Suprapubic skin (tissue), 4 donors: ENCODE results near the gene ZMYND11. TPM values are rescaled to one million over a fixed set of nuclear protein-coding genes. Genes with fewer than 3 reads are reported as not detected.

ENCODE experiments used
- DNase-seq, 2 donors: peaks; one replicate each; pipeline ENCODE4 v3.0.0-alpha.2; 2019; ENCODE audit warnings: low spot score in 2 of 2
- H3K27ac ChIP-seq: fragments of 200-600 bp; sonication (generic); one replicate; pipeline ENCODE4 v1.5.1; 2019
- H3K27me3 ChIP-seq: fragments of 200-600 bp; sonication (generic); one replicate; pipeline ENCODE4 v1.5.1; 2019
- H3K36me3 ChIP-seq: fragments of 200-600 bp; sonication (generic); one replicate; pipeline ENCODE4 v1.5.1; 2019
- H3K4me1 ChIP-seq: fragments of 200-600 bp; sonication (generic); one replicate; pipeline ENCODE4 v1.5.1; 2019
- H3K4me3 ChIP-seq: fragments of 200-600 bp; sonication (generic); one replicate; pipeline ENCODE4 v1.5.1; 2019; ENCODE audit warnings: mild to moderate bottlenecking
- H3K9me3 ChIP-seq: fragments of 200-600 bp; sonication (generic); one replicate; pipeline ENCODE4 v1.5.1; 2019
- CTCF ChIP-seq, 2 donors: fragments of 200-600 bp in 1 of 2; fragments of 450-650 bp in 1 of 2; sonication (generic) in 1 of 2; IDR thresholded peaks; one replicate each; pipeline ENCODE4 v1.5.1; 2016 to 2019; ENCODE audit warnings: antibody characterized with exemption in 2 of 2, mild to moderate bottlenecking in 1 of 2, moderate library complexity in 1 of 2
- EP300 ChIP-seq: sonication (generic); formaldehyde crosslinking; IDR thresholded peaks from one replicate; pipeline ENCODE4 v1.6.1; 2017; ENCODE audit warnings: antibody characterized with exemption
- POLR2A ChIP-seq, 2 donors: fragments of 450-650 bp; IDR thresholded peaks; one replicate each; pipeline ENCODE4 v1.6.1; 2017; ENCODE audit warnings: antibody characterized with exemption in 2 of 2, mild to moderate bottlenecking in 2 of 2, moderate library complexity in 2 of 2
- POLR2AphosphoS5 ChIP-seq, 3 donors: sonication (generic); formaldehyde crosslinking; IDR thresholded peaks; one replicate each; pipeline ENCODE4 v1.6.1; 2017; ENCODE audit warnings: antibody characterized with exemption in 3 of 3
- WGBS: methylation state at CpG from one replicate; pipeline ENCODE4 v1.1.5; 2018; 5-methylcytosine and 5-hydroxymethylcytosine counted together
- total RNA-seq, 4 donors: library from RNA; depleted of rRNA; stranded (reverse); fragments of >200 nt; gene quantifications; one replicate each; pipeline ENCODE4 v1.1.0, GENCODE V29; 2016

ZMYND11 gene
- total RNA-seq, 4 donors from 2014 or later: 35.4 to 66.6 (median 53.1) TPM

- TF ChIP-seq POLR2A (IDR thresholded peaks at IDR 0.05) (no peak), CTCF (IDR thresholded peaks at IDR 0.05) (no peak), POLR2AphosphoS5 (IDR thresholded peaks at IDR 0.05) (no peak), EP300 (no peak)
- Histone ChIP-seq H3K27ac (no peak overlapping the region), H3K36me3 (peaks cover 18% of the 10 kb centered on the region), H3K4me1 (no peaks in the 10 kb centered on the region), H3K4me3 (no peak overlapping the region), H3K9me3 (no peaks in the 10 kb centered on the region), H3K27me3 (no peaks in the 10 kb centered on the region)
- WGBS: 94% methylated on average over 10 of the region's 16 CpGs
- no peak for DNase-seq
Observed at GRCh38 chr10:273088-273487, 137.8 kb downstream of the ZMYND11 start.

- 89% methylated on average over 2 of the region's 2 CpGs for WGBS
- no peak overlapping the region for H3K4me3 ChIP-seq
- no peaks in the 10 kb centered on the region for H3K9me3 ChIP-seq
- H3K4me1 ChIP-seq: no peaks in the 10 kb centered on the region
- TF ChIP-seq POLR2A (IDR thresholded peaks at IDR 0.05) (no peak), POLR2AphosphoS5 (IDR thresholded peaks at IDR 0.05) (no peak), EP300 (no peak), CTCF (IDR thresholded peaks at IDR 0.05) (no peak)
- H3K27me3 ChIP-seq: no peaks in the 10 kb centered on the region
- H3K27ac ChIP-seq: no peak overlapping the region
- no peak for DNase-seq
- peaks cover 31% of the 10 kb centered on the region for H3K36me3 ChIP-seq
Observed at GRCh38 chr10:274866-275265, 139.6 kb downstream of the ZMYND11 start.

- Histone ChIP-seq H3K4me1 (no peaks in the 10 kb centered on the region), H3K9me3 (no peaks in the 10 kb centered on the region), H3K4me3 (no peak overlapping the region), H3K27ac (no peak overlapping the region), H3K36me3 (peaks cover 35% of the 10 kb centered on the region), H3K27me3 (no peaks in the 10 kb centered on the region)
- 95% methylated on average over 17 of the region's 18 CpGs for WGBS
- no peak for DNase-seq
- TF ChIP-seq EP300: no peak
- no peak for TF ChIP-seq CTCF (IDR thresholded peaks at IDR 0.05)
- TF ChIP-seq POLR2AphosphoS5 (IDR thresholded peaks at IDR 0.05): no peak
- TF ChIP-seq POLR2A (IDR thresholded peaks at IDR 0.05): no peak
Observed at GRCh38 chr10:275680-276079, 140.4 kb downstream of the ZMYND11 start.

- Histone ChIP-seq H3K27me3 (no peaks in the 10 kb centered on the region), H3K36me3 (peaks cover 50% of the 10 kb centered on the region), H3K4me3 (no peak overlapping the region), H3K27ac (no peak overlapping the region), H3K9me3 (no peaks in the 10 kb centered on the region), H3K4me1 (no peaks in the 10 kb centered on the region)
- TF ChIP-seq EP300 (no peak), POLR2AphosphoS5 (IDR thresholded peaks at IDR 0.05) (no peak), CTCF (IDR thresholded peaks at IDR 0.05) (no peak), POLR2A (IDR thresholded peaks at IDR 0.05) (no peak)
- WGBS: 100% methylated on average over 8 of the region's 19 CpGs
- no peak for DNase-seq
Observed at GRCh38 chr10:277963-278362, 142.7 kb downstream of the ZMYND11 start.

- Histone ChIP-seq H3K4me3 (no peak overlapping the region), H3K9me3 (no peaks in the 10 kb centered on the region), H3K27me3 (no peaks in the 10 kb centered on the region), H3K4me1 (no peaks in the 10 kb centered on the region), H3K27ac (no peak overlapping the region), H3K36me3 (peaks cover 56% of the 10 kb centered on the region)
- WGBS: 82% methylated on average over 5 of the region's 5 CpGs
- no peak for DNase-seq
- TF ChIP-seq POLR2A (IDR thresholded peaks at IDR 0.05) (no peak), EP300 (no peak), POLR2AphosphoS5 (IDR thresholded peaks at IDR 0.05) (no peak)
Observed at GRCh38 chr10:278707-279106, 143.5 kb downstream of the ZMYND11 start.

GRCh38 chr10:279232-279631 lies 144.0 kb downstream of the ZMYND11 start:
- Histone ChIP-seq H3K4me1 (no peaks in the 10 kb centered on the region), H3K36me3 (peaks cover 56% of the 10 kb centered on the region)
- DNase-seq: no peak

More at GRCh38 chr10:279232-279631, 144.0 kb downstream of the ZMYND11 start:
- Histone ChIP-seq H3K9me3 (no peaks in the 10 kb centered on the region), H3K27ac (no peak overlapping the region), H3K4me3 (no peak overlapping the region), H3K27me3 (no peaks in the 10 kb centered on the region)
- TF ChIP-seq CTCF (IDR thresholded peaks at IDR 0.05) (no peak), POLR2AphosphoS5 (IDR thresholded peaks at IDR 0.05) (no peak), POLR2A (IDR thresholded peaks at IDR 0.05) (no peak), EP300 (no peak)
- 95% methylated on average over 9 of the region's 9 CpGs for WGBS
